HG02588 (cell line): ENCODE results near the gene DUSP2.

Experiments used
- ATAC-seq: cut with Tn5 transposase; IDR thresholded peaks from one replicate; pipeline ENCODE4 v1.9.1; 2021; ENCODE audit warnings: mild to moderate bottlenecking, moderate library complexity; ENCODE audit not compliant: unreplicated experiment

Gene DUSP2

DNA sequence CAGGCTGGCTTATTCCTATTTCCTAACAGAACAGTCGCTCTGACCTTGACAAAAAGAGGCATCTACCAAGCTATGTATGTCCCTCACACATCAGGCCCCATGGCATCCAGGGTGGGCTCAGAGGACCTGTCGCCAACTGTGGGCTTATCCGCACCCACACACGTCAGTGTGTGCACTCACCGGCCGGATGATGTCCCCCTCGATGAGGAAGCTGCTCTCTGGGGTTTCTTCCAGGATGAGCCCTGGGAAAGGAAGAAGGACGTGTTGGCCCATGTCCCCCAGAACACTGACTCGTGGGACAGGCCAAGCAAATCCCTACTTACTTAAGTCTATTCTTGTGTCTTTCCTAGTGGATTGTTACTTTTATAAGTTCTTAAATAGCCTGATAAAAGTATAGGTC lies 10.1 kb downstream of the DUSP2 start:
- no peak for ATAC-seq

DNA sequence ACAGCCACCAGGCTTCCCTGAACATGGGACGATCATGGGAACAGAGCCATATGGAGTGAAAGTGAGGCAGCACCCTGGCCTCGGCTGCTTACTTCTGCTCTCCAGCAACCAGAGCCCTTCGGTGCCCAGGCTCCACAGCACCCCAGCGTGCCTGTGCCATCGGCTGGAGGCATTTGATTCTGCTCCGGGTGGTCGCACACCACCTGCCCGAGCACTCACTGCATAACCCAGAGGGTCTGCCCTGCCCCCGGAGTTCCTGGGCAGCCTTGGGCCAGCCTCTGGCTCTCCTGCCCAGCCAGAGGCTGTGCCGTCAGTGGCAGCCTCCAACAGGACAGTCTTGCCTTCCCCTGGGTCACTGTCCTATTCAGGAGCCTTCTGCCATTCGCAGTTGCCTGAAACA lies 10.8 kb downstream of the DUSP2 start:
- ATAC-seq = no peak

DNA sequence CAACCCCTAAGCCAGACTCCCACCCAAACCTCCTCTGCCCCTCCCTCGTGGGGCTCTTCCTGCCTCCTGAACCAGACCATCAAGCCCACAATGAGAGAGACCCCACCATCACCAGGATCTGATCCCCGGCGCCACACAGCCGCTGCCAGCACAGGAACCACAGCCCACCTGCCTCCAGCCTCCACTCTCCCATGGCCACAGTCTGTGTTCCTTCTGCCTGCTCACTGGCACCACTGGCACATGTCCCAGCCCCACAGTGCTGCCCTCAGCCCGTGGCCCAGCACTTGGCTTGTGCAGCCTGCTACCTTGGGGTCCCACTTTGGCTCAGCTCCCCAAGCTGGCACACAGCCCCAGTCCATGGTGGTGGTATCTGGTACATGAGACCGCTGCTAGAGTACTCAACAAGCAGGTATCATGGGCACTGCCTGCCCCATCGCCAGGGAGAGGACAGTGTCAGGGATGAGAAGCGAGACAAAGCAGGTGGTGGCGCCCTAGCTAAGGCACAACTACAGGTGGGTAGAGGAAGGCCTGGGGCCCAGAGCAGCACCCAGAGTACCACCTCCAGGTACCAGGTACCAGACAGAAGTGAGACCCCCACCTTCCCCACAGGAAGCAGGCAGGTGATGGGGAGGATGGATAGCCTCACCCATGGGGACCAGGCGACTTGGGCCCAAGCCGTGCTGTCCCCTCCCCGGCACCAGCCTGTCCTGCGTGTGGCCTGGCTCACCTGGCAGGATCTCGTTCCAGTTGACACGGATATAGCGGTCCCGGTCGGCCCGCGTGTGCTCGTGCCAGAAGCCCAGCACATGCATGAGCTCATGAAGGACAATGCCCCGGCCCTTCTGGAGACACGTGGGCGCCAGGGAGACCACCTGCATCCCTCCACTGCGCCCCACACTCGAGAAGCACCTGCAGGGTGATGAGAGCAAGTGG lies 13.2 kb downstream of the DUSP2 start:
- ATAC-seq = no peak

DNA sequence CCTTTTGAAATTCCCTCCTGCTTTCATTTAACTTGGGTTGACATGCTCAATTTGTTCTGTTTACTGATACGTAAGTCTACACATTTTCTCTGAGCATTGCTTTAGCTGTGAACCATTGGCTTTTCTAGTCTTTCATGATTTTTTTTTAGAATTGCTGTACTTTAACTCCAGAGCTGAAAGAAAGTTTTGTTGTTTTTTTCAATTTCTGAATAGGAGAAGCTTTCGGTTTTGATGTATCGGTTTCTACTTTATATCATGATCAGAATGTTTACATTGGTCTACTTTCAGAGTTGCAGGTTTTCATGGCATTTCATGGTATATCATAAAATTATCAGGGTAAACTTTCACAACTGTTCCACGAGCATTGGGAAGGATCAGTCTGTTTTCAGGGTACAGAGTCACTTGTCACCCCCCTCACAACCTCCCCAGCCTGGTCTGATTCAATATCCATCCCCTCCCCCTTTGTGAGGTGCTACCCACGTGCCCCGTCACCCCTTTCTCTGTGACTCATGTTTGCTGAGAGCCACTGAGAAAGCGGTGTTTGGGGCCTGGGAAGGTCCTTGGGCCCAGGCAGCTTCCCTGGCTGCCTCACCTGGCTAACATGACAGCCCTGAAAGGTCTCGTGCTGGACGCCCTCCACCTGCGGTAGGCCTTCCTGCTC lies 14.0 kb downstream of the DUSP2 start:
- no peak for ATAC-seq

DNA sequence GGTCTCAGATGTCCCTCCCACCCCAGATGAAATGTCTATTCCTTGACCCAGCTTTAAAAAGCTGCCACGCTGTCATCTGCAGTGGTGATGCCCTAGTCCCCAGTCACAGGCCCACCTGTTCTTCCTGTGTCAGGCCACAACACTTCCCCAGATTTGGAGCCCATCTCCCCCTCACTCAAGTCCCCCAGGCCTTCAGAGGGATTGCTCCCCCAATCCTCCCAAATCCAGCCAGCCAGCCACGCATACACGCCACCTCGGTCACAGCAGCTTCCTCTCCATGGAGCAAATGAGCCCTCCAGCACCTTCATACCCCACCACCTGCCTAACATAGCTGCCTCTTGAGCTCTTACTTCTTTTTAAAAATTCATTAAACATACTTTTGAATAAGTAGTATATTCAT lies 14.8 kb downstream of the DUSP2 start:
- ATAC-seq = no peak

DNA sequence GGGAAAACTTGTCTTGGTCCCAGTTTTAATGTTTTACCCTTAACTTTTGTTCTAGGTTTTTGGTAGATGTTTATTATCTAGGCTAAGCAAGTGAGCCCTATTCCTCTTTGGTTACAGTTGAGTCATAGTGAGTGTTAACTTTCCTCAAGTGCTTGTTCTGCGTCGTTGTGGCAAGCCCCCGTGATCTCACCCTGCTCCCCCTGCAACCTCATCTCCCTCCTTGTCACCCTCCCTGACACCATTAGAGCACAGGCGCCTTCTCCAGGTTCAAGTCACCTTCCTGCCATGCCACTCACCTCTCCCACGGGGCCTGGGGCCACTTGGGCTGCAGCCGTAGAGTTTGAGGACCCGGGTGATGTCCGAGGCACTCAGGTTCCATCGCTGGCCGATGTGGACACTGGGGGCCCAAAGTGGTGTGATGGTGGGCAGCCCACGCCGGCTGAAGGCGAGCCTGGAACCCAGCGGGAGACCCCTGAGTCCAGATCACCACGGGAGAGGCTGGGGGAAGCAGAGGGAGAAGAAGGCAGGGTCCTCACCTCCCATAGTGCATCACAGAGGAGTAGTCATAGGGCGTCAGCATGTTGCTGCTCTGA lies 15.6 kb downstream of the DUSP2 start:
- no peak for ATAC-seq

DNA sequence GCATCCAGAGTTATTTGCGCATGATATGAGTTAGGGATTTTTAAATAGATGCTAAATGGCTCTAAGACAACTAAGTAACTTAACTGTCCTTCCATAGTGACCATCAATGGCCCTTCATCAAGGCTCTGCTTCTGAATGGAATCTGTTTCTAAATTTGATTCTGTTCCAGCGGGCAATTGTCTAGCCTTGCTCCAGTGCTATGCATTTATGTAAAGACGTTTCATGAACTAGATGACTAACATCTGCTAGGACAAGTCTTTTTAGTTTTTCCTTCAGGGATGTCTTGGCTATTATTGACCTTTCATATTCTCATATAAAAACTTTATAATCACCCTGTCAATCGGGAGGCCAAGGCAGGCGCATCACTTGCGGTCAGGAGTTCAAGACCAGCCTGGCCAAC lies 16.8 kb downstream of the DUSP2 start:
- no peak for ATAC-seq

DNA sequence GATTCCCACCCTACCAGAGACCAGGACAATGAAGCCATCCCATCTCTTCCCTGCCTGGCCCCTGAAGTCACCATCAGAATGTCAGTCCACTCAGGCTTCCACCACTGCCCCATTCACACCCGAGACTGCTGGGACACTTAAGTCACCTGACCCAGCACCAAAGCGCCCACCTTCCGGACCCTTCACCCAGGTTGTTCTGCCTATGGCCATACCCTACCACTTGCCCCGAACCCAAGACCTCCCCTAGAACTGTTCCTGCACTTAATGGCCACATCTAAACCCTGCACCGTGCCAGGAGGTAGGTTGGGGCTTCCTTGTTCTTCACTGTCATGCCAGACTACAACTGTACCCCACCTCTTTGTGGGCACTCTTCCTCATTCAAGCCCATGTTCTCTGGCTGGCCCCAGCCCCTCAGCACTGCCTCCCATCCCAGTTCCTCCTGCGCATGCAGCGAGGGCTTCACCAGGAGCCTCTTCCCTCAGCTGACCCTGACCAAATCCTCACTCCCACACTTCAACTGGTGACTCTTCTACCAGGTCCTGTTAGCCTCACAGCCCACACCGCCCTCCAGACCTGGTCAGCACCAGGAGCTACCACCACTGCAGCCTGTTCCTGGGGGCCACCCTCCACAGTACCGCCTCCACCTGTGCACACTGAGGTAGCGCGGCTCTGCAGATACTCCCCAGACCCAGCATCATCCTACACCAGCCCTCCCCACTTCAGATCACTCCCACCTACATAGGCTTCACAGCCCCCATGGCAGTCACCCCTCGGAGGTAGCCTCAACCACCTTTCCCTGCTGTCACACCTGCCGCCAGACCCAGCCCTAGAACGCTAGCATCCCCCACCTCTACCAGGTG lies 20.6 kb downstream of the DUSP2 start:
- no peak for ATAC-seq

DNA sequence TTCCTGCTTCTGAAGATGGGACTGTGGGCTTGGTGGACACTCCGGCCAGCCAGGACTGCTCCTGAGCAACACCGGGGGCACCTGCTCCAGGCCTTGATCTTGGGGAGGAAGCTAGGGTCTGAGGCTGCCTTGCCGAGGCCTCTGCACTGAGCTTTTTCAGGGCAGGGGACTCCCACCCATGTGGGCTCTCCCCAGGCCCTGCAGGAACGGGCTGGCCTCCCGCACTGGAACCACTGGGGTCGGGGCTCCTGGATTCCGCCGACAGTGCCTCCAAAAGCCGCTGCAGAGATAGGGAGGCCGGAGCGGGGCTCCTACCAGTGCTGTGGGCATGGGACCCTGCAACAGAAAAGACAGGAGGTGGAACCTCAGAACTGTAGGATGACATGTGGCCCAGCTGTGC lies 21.3 kb downstream of the DUSP2 start:
- no peak for ATAC-seq

DNA sequence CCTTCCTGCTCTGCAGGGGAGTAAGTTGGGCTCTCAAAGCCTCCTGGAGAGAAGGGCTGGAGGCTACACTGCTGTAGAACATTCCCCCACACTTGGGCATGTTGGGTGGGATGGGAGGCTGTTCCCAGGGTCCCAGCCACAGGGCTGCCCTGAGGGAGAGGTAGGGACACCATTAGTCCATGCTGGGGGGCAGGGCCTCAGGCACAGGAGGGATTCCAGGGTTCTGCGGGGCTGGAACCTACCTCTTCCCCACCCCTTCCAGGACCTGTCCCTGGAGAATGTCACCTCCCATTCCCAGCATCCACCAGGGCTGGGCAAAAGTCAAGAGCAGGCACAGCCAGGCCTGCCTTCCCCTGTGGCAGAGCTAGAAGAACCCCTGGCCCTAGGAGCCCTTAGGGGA lies 21.9 kb downstream of the DUSP2 start:
- ATAC-seq = no peak

DNA sequence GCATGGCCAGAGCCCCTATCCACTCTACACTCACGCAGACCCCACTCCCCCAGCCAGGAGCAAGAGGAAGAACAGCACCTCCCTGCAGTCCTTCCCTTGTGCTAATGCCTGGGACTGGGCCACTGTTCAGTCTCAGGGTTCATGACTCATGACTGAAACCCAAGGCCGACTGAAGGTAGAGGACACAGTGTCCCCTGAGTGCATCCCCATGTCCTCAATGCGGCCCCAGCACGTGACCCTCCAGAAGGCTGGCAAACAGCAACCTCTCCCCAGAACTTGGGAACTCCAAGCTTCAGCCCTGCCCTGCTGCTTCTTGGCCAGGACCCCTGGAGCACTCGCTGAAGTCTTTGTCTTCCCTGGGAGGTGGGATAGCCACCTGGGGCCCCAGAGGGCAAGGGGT lies 22.8 kb downstream of the DUSP2 start:
- ATAC-seq = no peak

DNA sequence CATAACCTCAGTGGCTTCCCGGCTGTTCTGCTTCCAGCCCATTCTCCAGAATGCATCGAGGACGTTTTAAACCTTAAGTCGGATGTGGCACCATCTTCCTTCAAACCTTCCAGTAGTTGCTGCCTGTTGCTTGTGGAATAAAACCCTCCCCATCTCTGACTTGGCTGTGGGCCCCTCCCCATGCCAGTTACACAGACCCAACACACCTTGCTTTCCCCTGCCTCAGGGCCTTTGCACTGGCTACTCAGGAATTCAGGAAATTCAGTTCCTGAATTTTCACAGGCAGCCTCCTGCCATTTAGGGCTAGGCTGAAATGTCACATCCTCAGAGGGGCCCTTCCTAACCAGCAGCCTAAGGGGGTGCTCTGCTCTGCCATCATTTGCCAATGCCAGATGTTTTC lies 23.8 kb downstream of the DUSP2 start:
- no peak for ATAC-seq

DNA sequence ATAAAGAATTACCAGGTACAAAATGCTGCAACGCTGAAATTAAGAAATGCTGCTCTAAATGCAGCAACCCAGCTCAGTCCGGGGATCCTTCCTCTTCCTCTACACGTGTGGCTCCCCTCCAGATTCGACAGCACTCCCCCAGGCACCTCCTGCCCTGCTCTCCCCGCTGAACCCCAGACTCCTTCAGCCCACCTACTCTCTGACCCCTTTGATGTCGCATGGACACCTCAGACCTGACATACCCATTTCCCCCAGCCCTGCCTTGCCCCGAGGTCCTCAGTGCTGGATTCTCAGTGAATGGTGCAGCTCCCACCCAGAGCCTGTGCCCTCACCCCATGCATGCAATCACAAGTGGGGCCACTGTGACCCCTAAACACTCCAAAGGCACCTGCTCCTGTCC lies 24.2 kb downstream of the DUSP2 start:
- ATAC-seq = no peak

DNA sequence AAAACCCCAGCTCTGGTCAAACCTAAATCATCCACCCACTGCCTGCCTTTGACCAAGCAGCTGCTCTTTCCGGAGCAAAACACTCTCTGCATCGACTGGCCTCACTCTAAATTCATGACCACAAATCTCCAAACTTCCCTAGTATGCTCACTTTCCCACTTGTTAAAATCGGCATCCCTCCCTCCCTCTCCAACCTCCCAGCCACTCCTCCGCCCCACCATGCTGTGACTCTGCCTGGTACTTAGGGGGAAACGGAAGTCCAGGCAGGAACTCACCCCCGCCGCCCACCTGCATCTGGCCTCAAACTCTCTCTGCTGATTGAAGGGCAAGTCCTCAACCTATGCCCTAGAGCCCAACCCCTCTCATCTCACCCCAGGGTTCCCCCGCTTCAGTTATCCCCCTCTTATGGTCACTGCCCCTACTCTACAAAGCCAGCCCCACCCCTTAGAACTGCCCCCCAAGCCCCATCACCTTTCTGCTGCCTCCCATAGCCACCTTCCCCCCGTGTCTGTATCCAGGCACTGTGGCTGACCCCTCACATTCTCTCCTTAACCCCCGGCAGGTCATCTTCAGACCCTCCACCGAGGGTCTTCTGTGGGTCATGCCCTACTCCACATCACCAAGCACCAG lies 25.0 kb downstream of the DUSP2 start:
- ATAC-seq = no peak

DNA sequence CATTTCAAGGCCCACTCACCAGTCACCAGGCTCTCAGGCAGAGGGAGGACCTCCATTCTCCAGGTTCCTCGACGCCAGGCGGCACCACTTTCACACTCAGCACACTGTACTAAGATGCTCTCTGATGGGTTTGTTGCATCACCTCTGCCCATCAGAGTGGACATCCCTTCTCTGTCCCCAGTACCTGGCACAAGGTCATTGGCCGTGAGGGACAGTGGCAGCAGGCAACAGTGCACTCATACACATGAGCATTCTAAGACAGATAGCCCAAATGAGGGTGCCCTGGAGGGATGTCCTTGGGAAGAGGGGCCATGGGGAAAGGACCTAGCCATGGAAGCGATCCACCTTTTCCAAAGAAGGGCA lies 25.9 kb downstream of the DUSP2 start:
- ATAC-seq = no peak

DNA sequence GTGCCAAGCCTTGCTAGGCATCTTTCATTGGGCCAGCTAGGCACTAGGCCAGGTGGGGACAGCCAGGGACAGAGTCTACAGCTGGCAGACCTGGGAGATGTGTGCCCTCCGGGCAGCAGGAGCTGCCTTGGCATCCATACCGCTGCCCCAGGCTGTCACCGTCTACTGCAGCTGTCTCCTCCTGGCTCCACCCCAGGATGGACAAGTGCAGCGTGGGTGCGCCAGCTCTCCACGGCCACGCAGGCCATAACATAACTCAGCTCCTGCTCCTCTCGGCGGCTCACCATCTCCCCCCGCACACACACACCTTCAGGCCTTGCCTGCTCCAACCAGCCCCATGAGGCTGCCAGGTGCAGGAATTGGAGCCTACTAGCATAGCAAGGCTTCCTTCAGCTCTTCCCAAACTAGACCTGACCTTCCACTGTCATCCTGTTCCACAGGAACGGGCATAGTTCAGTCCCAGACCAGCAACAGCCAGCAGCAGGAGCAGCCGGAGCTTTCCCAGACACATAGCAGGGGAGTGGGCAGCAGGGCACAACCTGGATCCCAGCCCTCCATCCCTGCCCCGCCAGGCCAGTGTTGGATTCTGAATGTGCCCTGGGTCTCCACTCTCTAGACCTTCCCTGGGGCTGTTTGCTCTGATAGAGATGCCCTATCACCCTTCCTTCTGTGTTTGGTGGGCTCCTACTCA lies 26.4 kb downstream of the DUSP2 start:
- no peak for ATAC-seq

DNA sequence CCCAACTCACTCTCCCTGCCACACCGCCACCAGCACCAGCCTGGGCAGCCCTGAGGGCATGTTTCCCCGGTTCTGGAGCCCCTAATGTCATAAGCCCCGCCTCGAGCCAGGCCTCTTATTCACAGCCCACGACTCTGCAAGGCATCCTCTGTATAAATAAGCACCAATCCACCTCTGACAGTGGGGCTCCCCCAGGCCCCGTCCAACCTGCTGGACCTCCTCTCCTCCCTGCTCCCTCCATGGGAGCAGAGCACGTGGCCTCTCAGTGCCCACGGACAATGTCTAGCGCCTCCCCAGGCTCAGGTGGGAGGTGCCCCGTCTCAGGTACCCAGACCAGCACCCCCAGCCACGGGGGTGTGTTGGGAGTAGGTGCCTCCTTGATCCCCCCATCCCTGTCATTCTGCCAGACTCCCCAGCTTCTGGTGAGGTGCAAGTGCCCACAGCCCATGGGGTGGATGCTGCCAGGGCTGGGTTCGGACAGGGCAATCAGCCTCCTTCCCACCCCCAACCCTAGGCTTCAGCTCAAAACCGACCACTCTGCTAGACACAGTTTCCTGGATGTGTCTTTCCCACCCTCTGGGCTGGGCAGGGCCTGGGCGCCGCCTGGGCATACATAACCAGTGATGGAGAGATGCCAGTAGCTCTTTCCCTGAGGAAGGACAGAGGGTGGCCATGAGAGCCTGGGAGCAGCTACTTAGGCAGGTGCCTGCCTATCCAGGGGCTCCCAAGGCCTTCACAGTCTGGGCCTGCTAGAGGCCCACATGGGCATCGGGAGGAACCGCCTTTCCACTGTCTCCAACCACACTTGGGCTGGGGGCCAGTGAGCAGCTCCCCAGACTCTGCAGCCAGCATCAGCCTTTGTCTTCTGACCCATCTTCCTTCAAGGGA lies 27.3 kb downstream of the DUSP2 start:
- ATAC-seq = no peak

DNA sequence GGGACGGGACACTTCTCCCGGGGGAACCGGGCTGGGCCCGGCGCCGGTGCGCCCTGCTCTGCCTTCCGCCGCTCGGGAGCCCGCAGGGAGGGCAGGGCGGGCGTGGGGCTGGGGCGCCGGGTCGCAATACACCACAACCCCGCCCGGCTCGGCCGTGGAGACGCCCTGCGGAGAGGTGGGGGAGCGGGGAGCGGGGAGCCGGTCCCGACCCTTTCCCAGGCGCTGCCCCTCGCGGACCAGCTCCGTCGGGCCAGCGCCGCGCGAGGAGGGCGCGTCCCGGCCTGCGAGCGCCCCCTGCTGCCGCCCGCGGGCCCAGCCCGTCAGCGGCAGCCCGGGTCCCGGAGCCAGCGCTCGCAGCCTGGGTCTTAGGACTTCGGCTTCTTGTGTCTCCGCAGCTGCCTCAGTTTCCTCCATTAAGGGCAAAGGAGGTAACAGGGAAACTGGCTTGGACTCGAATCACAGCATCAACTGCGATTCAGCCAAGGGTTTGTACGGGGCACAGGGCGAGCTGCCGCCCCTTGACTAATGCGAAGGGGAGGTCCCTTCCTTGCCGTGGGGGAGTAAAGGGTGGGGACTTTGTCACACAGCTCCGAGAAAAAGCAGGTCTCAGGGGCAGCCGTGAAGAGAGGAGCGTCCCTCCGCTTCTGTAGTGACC lies 28.2 kb downstream of the DUSP2 start:
- peak; percentile 73 for ATAC-seq

DNA sequence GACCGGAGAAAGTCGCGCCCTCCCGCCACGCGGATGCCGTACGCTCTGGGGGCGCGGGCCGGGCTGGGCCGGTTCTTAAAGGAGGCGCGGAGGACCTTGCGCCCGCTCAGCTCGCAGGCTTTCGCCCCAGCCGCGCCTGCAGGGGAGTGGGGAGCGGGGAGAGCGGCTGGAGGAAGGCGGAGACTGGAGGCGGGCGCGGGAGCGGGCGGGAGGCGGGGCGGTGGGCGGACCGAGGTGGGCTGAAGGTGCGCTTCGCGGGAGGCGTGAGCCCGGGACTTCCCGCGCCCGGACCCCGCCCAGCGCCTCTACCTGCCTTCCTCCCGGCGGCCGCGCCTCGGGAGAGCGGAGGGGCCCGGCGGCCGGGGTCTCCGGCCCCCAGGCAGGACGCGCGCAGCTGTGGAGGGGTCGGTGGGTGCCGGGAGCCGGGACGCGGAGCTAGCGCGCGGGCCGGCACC lies 28.8 kb downstream of the DUSP2 start, which contains the start of gene ADRA2B:
Gene ADRA2B (minus strand): TSS at position 148 of the 455 bp plus-strand sequence. CDS start 422 bp downstream, outside the sequence.
- peak; percentile 45 for ATAC-seq
